Upper lobe of left lung (tissue), 4 donors: Measurements from ENCODE around the gene EXOC6B.

Experiments used
- CTCF ChIP-seq, 6 experiments: fragments of 450-650 bp in 4 of 6; fragments of 200-600 bp in 2 of 6; sonication (generic) in 2 of 6; IDR thresholded peaks; one replicate each; pipeline ENCODE4 v1.5.1; 2016 to 2019; ENCODE audit warnings: antibody characterized with exemption in 6 of 6
- POLR2AphosphoS5 ChIP-seq, 2 donors: sonication (generic); formaldehyde crosslinking; IDR thresholded peaks; one replicate each; pipeline ENCODE4 v1.5.1; 2017; ENCODE audit warnings: antibody characterized with exemption in 2 of 2

- TF ChIP-seq CTCF (IDR thresholded peaks at IDR 0.05) (no peak), POLR2AphosphoS5 (IDR thresholded peaks at IDR 0.05) (no peak)
Observed at GRCh38 chr2:72395096-72395495, 430.7 kb downstream of the EXOC6B start.
